ENCODE measurements around the gene GDPGP1. TPM values are rescaled to one million over a fixed set of nuclear protein-coding genes. Genes with fewer than 3 reads are reported as not detected.

The GDPGP1 gene
- total RNA-seq, 1 experiment from 2014 or later, result 15.4 TPM

DNA sequence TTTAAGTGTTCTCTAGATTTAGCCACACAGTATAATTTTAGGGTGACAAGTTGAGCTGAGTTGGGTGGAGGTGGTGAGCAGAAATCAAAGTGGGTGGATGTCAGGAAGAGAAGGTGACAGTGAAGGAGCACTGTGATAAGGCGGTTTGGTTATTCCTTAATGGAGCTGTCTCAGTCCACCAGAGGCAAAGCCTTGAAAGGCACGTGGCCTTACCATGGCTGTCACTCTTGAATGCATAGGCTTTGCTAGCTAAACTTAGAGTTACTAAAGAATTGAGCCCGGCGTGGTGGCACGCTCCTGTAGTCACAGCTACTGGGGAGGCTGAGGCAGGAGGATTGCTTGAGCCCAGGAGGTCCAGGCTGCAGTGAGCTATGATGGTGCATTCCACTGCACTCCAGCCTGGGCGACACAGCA is 14.8 kb downstream of the GDPGP1 start:
- intact Hi-C loops (cut with micrococcal nuclease), result no loop called here
- ATAC-seq (peak; percentile 12), DNase-seq (ENCODE audit: low read depth, low spot score) (no peak)
- no peaks in the 10 kb centered on the region for H3K36me3 ChIP-seq (ENCODE audit: control insufficient read depth in 1 of 2, insufficient read depth in 2 of 2, low read length in 2 of 2)
- TF ChIP-seq POLR2AphosphoS5 (IDR thresholded peaks at IDR 0.05; ENCODE audit: low read depth, low read length) (no peak), JUND (IDR thresholded peaks at IDR 0.05) (no peak), POLR2A (IDR thresholded peaks at IDR 0.05; ENCODE audit: borderline replicate concordance, extremely low read depth, insufficient read depth, insufficient read length) (no peak), FOSL1 (IDR thresholded peaks at IDR 0.05; ENCODE audit: low read depth) (no peak), SIN3A (IDR thresholded peaks at IDR 0.05; ENCODE audit: low read depth) (no peak), TCF7L2 (IDR thresholded peaks at IDR 0.05; ENCODE audit: borderline replicate concordance, extremely low read depth, insufficient read depth, insufficient read length) (no peak), CEBPB (IDR thresholded peaks at IDR 0.05; ENCODE audit: low read depth) (no peak)
- TF ChIP-seq, protein P1, sequence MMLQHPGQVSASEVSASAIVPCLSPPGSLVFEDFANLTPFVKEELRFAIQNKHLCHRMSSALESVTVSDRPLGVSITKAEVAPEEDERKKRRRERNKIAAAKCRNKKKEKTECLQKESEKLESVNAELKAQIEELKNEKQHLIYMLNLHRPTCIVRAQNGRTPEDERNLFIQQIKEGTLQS (IDR thresholded peaks at IDR 0.05), result no peak
- TF ChIP-seq, protein P2, sequence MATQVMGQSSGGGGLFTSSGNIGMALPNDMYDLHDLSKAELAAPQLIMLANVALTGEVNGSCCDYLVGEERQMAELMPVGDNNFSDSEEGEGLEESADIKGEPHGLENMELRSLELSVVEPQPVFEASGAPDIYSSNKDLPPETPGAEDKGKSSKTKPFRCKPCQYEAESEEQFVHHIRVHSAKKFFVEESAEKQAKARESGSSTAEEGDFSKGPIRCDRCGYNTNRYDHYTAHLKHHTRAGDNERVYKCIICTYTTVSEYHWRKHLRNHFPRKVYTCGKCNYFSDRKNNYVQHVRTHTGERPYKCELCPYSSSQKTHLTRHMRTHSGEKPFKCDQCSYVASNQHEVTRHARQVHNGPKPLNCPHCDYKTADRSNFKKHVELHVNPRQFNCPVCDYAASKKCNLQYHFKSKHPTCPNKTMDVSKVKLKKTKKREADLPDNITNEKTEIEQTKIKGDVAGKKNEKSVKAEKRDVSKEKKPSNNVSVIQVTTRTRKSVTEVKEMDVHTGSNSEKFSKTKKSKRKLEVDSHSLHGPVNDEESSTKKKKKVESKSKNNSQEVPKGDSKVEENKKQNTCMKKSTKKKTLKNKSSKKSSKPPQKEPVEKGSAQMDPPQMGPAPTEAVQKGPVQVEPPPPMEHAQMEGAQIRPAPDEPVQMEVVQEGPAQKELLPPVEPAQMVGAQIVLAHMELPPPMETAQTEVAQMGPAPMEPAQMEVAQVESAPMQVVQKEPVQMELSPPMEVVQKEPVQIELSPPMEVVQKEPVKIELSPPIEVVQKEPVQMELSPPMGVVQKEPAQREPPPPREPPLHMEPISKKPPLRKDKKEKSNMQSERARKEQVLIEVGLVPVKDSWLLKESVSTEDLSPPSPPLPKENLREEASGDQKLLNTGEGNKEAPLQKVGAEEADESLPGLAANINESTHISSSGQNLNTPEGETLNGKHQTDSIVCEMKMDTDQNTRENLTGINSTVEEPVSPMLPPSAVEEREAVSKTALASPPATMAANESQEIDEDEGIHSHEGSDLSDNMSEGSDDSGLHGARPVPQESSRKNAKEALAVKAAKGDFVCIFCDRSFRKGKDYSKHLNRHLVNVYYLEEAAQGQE (IDR thresholded peaks at IDR 0.05; ENCODE audit: low read depth), result no peak
- peak overlapping the region in 1 of 2 experiments; percentile 64; a peak in 2 of 4 replicates for H3K4me3 ChIP-seq (replicated peaks in 1 of 2; ENCODE audit: low read depth in 1 of 2, low read length in 2 of 2)
- CTCF ChIA-PET, result interaction anchor here (0.7 to 1.3 kb wide), 6 partner anchors 12 to 784 kb away, joined by 3 to 5 read pairs (median 4); partner anchors contain the start of genes CIB1 and GDPGP1
- H3K27ac ChIP-seq (ENCODE audit: low read depth, low read length), result no peak overlapping the region; the same call in 1 of the 2 replicates
- H3K79me2 ChIP-seq (ENCODE audit: insufficient read depth, low read length), result no peaks in the 10 kb centered on the region
- no peaks in the 10 kb centered on the region for H3K9me3 ChIP-seq (ENCODE audit: control insufficient read depth in 1 of 2, insufficient read depth in 1 of 2, low read depth in 1 of 2, low read length in 2 of 2)
- POLR2A ChIA-PET, result interaction anchor here (0.6 to 1.8 kb wide), 4 partner anchors 10 to 406 kb away, joined by 3 to 9 read pairs (median 3); partner anchors contain the start of genes CIB1 and GDPGP1
- H3K4me2 ChIP-seq (ENCODE audit: low read length), result peak overlapping the region; percentile 97
- BruUV-seq (replicated peaks), result no TSS peak
- no peaks in the 10 kb centered on the region for H3K27me3 ChIP-seq (ENCODE audit: insufficient read depth, low read length)
- peak overlapping the region; percentile 33 for H2AFZ ChIP-seq (ENCODE audit: low read depth, low read length, poor library complexity, severe bottlenecking)
- RAD21 ChIA-PET (ENCODE audit: low non-redundant PET in 1 of 2, low total read pairs in 2 of 2, uncharacterized antibody in 2 of 2, unreplicated experiment in 2 of 2), result interaction anchor here (0.7 to 1.5 kb wide), 2 partner anchors 28 to 34 kb away, joined by 3 read pairs; no protein-coding TSS in a partner anchor
- H3K9me2 ChIP-seq (ENCODE audit: insufficient read depth), result no peaks in the 10 kb centered on the region
- H3K4me1 ChIP-seq (ENCODE audit: control insufficient read depth in 1 of 2, insufficient read depth in 2 of 2, low read length in 2 of 2), result peaks cover 7 to 18% of the 10 kb centered on the region in 2 experiments; a peak in 3 of 4 replicates
- peak overlapping the region; percentile 67; the same call in 1 of the 2 replicates for H3K9ac ChIP-seq (ENCODE audit: low read length)
- H4K20me1 ChIP-seq (ENCODE audit: insufficient read depth), result no peaks in the 10 kb centered on the region

Data from HCT116 (cell line).